Activated CD4-positive, alpha-beta T cell treated with anti-CD3 and anti-CD28 coated beads for 24 hours (primary cell): Measurements from ENCODE around the gene ZWINT.

ENCODE experiments used
- DNase-seq, 2 donors: peaks; one replicate each; pipeline ENCODE4 v3.0.0-alpha.2; 2020; ENCODE audit warnings: low read depth in 2 of 2

The ZWINT gene, protein sequence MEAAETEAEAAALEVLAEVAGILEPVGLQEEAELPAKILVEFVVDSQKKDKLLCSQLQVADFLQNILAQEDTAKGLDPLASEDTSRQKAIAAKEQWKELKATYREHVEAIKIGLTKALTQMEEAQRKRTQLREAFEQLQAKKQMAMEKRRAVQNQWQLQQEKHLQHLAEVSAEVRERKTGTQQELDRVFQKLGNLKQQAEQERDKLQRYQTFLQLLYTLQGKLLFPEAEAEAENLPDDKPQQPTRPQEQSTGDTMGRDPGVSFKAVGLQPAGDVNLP

DNA sequence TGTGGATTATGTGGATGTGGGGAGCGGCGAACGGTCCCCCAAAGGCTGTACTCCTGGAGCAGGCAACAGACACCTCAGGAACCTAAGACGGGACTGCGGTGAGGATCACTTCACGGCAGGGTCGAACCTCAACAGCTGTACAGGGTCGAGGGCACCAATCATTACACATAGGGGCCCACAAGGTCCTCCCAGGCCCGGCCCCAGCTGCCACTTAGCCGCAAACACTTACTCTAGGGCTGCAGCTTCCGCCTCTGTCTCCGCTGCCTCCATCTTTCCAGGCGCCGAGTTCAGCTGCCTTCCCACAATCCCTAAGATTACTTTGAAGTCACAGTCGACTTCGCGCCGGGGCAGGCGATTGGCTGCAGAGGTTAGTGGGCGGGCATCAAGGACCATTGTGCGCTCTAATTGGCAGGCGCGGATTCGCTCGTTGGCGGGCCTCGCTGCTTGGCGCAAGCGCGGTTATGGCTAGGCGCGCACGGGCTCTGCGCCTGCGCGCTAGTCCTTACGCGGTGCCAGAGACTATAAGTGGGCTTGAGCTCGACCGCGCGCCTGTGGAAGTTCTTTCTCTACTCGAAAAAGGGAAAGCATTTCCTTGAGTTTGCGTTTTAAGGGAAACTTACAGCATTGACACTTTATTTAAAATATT lies at the start of gene ZWINT:
ZWINT (minus strand) TSS at position 293 of the 646 bp plus-strand sequence; CDS start at position 270, 23 bp downstream.
- peak; percentile 84 to 85 for DNase-seq

DNA sequence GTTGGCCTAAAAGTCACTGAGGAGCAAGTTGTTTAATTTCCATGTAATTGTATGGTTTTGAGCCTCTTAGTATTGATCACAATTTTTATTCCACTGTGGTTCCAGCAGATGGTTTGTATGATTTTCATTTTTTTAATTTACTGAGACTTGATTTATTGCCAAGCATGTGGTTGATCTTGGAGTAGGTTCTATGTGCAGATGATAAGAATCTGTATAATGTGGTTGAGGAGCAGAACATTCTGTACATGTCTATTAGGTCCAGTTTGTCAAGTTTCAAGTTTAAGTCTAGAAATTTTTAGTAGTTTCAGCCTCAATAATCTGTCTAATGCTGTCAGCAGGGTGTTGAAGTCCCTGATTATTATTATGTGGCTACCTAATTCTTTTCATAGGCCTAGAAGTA lies 22.7 kb upstream of the ZWINT start:
- DNase-seq = no peak

DNA sequence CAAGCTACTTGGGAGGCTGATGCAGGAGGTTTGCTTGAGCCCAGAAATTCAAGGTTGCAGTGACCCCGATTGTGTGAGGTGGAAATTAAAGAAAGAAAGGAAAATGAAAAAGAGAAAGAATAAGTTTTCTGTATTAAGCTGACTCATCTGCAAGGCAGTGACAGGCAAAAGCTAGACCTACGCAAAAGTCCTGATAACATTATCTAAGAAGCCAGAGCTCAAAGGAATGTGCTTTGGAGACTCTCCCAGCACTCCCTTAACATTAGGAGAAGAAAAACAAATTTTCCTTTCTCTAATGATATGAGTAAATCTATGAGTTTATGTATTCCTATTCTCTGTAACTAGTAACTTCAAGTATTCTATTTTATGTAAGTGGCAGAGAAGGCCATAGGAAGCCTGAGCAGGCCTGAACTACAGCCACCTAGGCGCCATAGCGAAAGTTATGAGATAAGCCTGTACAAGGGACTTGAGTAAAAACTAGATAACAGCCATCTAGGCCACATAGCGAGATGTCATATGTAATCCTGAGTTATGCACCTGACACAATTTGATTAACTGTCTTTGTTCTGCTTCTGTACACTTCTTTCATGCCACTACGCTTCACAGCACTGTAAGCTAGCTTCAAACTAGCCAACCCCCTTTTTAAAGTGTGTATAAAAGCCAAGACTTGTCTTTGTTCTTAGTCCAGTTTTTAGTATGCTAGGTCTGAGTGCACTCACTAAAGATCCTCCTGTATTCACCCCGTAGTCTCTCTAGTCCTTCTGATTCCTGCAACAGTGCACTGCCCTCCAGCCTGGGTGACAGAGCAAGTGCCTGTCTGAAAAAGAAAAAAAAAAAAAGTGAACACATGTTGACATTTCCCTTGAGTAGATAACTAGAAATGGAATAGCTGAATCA lies 9.4 kb upstream of the ZWINT start:
- no peak for DNase-seq

DNA sequence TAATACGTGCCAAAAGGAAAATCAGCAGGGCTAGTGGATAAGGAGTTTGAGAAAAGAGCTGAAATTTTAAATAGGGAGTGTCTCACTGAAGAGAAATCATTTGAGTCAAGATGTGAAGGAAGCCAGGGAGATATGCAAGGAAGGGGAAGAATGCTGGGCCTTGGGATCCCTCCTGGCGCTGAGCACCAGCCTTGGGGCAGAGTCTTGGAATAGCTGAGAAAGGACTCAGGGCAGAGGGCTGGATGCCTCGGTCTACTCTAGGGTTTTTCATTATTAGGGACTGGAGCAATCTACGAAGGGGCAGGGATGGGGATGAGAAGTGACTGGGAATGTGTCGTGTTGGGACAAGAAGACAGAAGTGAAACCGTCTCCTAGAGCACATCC lies 484 bp downstream of the ZWINT start:
- no peak for DNase-seq

DNA sequence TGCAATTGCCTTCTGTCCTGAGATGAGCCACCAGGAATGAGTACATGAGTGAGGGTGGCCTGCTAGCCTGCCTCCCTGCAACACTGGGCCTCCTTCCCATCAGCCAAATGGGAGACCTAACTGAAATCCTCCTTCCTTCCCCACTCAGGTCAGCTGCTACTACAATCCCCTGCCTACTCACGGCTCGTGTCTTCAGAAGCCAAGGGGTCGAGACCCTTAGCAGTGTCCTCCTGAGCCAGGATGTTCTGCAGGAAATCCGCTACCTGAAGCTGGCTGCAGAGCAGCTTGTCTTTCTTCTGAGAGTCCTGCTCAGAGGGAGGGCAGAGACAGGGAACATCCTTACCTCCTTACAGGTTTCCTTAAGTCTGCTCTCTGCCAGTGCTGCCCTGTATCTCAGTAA lies 1.2 kb downstream of the ZWINT start:
- no peak for DNase-seq

DNA sequence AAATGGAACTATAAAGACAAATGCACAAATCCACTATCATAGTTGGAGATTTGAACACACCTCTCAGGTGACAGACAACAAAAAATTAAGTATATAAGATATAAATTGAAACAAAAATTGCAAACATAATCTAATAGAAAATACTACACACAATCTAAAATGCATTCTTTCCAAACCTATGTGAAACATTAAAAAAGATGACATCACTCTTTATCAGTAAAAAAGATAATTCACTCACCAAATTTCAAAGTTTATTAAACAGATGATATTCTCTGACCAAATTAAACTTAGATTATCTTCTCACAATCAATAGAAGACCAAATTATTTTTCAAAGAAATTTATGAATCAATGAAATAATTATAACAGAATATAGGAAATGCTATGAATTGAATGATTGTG lies 4.0 kb downstream of the ZWINT start:
- no peak for DNase-seq

DNA sequence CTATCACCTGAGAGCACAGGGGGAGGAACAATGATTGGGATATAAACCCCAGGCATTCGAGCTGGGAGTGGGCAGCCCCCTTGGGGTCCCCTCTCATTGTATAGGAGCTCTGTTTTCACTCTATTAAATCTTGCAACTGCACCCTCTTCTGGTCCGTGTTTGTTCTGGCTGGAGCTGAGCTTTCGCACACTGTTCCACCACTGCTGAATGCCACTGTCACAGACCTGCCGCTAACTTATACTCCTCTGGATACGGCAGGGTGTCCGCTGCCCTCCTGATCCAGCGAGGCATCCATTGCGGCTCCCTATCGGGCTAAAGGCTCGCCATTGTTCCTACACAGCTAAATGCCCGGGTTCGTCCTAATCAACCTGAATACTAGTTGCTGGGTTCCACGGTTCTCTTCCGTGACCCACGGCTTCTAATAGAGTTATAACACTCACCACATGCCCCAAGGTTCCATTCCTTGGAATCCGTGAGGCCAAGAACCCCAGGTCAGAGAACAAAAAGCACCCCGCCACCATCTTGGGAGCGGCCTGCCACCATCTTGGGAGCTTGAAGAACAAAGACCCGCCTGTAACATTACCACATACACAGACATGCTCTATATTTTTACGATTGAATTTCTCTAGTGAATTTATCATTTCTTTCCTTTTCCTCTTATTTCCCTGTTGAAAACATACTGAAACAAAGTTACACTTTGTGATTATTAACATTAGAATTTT lies 9.0 kb downstream of the ZWINT start:
- no peak for DNase-seq

DNA sequence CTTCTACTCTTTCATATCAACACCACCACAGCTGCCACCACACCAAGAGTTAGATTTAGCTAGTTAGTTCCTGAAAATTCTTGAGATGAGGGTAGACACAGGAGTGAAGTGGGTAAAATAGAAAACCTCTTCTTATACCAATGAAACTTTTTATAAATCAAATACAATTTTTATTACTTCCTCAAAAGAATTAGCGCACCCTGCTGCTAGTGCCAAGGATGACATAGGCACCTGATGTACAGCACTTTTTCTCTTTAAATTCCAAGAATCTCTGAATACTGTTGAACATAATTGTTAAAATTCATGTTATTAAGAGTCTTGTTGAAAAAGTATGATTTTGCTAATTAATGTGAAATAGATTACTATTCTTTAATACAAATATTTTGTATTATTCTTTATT lies 11.4 kb downstream of the ZWINT start:
- DNase-seq = no peak

DNA sequence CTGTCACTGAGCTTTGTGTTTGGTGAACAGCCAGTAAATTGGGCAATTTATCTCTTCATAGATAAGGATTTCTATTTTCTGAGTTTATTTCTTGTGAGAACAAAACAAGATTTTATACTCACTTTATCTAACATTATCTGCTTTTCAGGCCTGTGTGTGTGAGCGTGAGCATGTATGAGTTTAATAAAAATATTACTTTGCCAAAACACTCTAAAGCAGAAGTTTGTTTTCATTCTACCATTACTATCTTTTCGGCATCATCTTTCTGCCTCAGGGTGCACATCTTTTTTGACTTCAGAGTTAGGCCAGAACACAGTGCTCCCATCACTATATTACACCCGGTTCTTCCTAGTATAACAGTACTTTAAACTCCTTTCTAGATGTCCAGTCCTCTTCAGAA lies 13.0 kb downstream of the ZWINT start:
- DNase-seq = no peak

DNA sequence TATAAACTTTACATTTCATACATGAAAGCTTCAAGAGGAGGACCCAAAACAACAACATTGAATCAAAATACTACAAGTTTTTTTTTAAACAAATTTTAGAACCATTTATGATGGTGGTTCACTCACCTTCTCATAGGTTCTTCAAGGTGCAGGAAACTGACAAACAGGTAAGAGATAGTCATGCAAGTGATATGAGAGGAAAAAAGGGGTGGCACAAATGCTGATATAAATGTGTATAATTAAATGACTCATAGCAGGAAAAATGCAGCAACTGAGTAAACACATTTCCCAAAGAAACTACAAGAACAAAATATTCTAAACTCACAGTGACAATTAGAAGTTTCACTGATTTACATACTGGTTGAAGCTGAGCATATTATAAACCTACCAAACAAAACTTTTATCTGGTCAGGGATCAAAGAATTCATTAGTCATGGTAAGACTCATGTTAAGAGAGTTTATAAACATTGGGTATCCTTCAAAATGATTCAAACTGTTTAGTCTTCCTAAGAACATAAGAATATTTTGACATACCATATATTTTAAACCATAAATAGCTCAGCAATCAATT lies 14.1 kb downstream of the ZWINT start:
- DNase-seq = no peak

DNA sequence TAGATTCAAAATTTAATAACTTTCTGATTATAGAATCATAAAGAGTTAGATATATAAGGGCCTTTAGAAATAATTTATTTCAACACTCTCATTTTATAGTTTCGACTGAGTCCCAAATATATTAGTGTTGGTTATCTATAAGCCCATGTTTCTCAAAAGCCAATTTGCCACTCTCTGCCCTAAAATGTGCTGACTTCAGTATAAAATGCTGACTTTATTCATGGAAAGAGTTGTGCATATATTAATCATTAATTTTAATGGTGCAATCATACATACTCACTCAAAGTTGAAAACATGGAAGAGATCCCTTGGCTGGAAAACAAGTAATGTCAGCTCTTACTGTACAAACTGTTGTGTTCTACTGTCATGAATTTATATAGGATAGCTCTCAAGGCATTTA lies 19.4 kb downstream of the ZWINT start:
- no peak for DNase-seq

DNA sequence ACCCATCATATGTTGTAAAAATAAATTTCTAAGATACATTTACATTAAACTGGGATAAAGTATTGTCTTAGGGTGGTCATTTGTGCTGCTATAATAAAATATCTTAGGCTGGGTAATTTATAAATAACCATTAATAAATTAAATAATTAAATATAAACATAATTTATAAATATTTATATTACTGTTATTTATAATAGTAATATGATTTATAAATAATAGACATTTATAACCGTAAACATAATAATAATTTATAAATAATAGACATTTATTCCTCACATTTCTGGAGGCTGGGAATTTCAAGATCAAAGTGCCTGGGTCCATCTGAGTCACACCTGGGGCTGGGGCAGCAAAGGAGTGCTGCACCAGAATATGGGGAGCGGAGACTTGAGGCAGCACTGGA lies 31.1 kb downstream of the ZWINT start:
- DNase-seq = no peak

DNA sequence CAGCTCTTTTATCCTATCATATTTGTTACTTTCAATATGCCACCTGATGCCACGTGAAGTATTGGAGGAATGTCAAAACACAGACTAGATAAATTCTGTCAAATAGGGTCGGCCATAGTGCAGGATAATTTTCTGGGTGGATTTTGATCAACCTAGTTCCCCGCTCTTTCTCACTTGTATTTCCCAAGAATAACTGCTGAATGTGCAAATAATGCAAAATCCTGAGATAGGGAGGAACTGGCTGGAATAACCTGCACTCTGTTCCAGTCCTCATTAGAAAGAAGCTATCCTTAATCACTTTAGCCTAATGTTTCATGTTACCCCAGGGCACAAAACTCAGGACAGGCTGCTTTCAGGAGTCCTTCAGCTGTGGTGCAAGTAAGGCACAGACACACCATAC lies 33.9 kb downstream of the ZWINT start:
- DNase-seq = no peak

DNA sequence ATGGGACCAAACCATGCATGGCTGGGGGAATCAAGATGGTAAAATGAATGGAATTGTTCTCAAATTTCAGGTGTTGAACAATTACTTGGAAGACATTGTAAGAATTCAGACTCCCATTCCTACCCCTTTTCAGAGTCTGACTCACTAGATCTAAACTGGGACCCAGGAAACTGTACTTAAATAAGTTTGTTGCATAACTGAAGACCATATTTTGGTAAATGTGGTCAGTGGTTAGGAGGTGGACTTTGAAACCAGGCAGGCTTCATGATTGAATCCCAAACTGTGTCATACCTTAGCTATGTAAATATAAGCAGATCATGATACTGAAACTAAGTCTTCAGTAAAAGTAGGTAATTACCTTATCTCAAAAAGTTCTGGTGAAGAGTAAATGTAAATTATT lies 41.7 kb downstream of the ZWINT start:
- DNase-seq = no peak

DNA sequence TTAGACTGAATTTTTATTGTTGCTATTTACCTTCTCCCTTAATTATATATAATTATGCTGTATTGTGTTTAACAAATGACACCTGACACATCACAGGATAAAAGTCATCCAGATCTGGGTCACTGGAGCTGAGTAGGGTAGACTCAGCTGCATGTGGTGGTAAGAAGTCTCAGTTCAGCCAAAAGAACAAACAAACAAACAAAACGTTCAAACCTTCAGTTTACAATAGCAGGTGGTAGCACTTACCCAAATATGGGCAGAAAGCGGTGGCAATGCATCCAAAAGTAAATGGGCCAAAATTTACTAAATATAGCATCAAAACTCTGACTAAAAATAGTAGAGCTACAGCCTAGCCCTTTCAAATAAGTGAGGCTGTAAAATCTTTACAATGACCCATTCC lies 42.2 kb downstream of the ZWINT start:
- DNase-seq = no peak

DNA sequence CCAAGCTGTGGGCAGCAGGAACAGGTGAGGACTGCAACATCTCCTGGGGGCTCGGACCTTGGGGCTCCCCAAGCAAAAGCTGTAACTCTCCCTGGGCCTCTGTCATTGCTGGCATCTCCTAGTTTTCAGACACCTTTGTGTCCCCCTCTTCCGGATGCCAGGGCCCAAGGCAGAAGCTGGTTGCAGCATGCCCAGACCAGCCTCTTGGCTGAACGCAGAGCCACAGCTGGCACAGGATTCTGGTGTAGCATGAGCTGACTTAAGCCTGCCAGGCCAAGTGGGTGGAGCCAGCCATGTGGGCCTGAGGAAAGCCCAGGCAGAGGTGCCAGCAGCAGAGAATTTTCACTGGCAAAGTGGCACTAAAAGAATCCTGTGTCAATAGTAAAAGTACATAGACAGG lies 43.5 kb downstream of the ZWINT start:
- DNase-seq = no peak

DNA sequence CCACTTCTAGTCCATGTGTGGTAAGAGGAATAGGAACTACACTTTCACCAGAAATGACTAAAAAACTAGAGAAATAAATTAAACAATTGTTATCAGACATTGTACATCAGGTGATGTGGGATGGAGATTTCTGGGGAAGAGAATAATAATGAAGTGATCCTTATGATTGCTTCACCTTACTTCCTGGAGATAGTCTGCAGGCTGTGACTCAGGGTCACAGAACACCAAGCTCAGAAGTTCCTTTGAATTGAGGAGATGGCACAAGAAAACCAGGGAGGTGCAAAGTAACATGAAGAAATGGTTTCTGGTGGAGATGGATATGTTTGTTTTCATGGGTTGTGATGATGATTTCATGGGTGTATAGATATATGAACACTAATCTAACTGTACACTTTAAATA lies 44.5 kb downstream of the ZWINT start:
- DNase-seq = no peak
